Hepatic stellate cell (primary cell): ENCODE measurements around the gene P2RY6.
A peak's percentile ranks its signal among the peaks of the same experiment; 100 is the strongest.

ENCODE experiments used
- DNase-seq: peaks from one replicate; pipeline ENCODE4 v3.0.0; 2011; ENCODE audit warnings: low spot score

The P2RY6 gene

DNA sequence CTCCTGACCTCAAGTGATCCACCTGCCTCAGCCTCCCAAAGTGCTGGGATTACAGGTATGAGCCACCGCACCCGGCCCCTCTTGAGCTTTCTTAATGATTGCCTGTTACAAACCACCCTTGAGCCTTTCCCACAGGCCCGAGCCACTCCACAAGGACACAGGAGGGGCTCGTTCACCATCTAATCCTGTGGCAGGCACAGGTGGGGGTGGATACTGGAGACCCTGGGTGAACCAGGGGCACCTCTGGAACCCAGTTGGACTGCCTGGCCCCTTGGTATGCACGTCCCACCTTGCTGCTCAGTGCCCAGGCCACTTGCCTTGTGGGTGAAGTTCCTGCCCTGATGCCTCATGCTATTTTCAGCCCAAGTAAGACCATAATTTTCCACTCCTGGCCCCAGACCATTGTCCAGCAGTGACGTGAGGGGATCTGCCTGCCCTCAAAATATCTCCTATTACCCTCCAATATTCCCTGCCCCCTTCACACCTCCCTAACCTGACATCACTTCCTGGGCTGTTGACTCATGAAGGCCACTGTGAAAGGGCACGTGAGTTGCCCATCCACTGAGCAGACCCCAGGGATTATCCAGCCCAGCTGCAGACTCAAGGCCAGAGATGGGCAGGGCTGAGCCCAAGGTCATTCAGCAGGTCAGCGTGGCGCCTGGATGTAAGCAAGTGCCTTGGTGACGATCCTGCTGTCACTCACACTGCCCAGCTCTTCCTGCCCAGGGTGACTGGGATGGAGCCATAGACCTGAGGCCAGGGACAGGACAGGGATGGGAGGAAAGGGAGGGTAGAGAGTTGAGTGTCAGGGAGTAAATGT is 34.5 kb upstream of the P2RY6 start:
- DNase-seq, result peak; percentile 46

DNA sequence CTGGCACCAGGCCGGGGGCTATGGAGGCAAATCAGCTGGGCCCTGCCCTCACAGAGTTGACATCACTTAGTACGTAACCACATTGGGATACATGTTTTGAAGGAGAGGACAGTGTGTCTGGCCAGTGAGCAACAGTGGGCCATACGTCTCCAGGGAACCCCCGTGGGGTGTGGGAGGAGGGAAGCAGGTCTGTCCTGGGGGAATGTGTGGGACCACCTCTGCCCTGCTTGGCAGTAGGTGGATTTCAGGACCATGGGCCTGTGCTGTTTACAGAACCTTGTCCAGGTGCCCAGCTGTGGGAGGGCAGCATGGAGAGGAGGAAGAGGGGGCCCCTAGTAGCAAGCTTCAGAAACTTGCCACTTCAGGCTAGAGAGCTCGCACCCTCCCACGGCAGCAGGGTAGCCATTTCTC is 33.0 kb upstream of the P2RY6 start:
- no peak for DNase-seq

GRCh38 chr11:73239571-73240189 is 32.5 kb upstream of the P2RY6 start:
- no peak for DNase-seq

GRCh38 chr11:73240190-73240781 is 31.9 kb upstream of the P2RY6 start:
- peak; percentile 58 for DNase-seq

DNA sequence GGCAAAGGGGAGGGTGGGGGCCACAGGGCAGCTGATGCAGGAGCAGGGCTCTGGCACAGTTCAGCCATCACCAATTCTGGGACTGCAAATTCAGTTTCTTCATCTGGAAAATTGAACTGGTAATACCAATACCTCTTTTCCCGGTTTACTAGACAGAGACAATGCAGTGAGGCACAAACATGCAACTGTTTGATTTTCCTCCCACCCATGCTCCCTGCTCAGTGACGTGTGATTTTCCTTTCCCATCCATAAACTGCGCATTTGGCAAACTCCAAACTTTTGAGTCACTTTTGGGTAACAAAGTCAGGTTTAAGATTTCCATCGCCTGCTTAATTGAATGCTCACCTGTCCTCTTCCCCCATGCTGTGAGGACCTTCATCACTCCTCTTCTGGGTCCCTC is 30.8 kb upstream of the P2RY6 start:
- no peak for DNase-seq

DNA sequence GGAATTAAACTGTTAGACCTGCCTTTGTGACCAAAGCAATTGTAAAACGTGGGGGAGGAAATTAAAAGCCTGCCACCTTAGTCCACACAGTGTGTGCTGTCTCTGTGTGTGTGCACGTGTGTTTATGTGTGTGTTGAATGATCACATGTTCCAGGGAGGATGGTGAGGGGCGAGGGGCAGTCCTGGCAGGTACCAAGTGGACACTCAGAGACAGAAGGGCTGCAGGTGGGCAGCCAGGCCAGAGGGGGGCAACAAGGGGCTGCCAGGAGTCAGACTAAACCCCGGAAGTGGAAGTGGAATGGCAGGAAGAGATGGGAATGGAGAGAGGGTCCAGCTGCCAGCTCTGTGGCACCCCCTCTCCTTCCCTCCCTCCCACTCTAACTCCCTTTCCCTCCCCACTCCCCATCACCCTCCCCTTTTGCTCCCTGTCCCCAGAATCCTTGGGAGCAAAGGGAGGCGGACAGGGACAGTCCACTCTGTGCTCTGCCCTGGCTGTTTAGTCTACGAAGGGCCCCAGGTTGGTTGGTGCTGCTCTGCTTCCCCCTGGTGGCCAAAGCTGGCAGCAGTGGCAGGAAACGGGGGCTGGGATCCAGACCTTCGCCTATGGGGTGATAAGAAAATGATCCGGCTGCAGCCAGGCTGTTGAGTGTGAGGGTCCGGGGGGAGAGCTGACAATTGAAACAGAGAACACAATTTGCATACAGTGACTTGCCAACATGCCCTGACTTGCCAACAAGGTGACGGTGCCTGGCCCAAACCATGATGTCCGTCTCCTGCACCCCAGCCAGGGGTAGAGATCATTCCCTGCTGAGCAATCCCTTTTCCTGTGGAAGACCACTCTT is 29.7 kb upstream of the P2RY6 start:
- DNase-seq, result peak; percentile 85

DNA sequence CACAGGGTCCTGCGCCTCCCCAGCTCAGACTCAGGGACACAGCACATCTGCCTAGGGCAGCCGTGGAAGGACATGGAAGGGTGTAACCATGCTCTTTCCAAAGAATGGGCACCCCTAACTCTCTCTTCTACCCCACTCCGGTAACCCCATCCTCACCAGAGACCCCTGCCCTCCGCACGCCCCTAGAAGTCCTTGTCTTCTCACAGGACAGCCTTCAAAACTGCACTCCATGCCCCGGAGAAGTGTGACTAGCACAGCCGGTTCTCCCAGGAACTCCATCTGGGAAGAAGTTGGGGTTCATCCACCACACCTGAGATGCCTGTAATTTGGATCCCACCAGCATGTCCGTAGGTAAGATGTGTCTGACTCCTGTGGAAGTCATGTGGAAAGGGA is 29.0 kb upstream of the P2RY6 start:
- no peak for DNase-seq

- no peak for DNase-seq
Observed at GRCh38 chr11:73244589-73245240, 27.4 kb upstream of the P2RY6 start.

DNA sequence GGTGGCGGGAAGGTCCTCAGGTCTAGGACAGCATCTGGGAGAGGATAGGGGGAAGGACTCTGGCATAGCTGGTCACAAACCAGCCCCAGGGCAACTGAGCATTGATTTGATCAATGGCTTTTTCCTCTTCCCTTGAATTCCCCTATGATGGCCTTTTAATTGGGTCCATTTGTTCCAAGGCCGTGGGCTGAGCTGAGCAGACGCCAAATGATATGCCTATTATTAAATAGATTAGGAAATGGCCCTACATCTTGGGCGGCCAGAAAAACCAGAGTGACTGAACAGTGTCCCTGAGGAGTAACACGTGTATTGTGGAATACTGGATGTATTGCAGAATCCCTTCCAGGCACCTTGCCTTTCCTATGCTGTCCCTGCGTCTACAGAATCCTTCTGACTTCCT is 26.7 kb upstream of the P2RY6 start:
- no peak for DNase-seq

GRCh38 chr11:73246303-73246702 is 25.8 kb upstream of the P2RY6 start:
- no peak for DNase-seq

DNA sequence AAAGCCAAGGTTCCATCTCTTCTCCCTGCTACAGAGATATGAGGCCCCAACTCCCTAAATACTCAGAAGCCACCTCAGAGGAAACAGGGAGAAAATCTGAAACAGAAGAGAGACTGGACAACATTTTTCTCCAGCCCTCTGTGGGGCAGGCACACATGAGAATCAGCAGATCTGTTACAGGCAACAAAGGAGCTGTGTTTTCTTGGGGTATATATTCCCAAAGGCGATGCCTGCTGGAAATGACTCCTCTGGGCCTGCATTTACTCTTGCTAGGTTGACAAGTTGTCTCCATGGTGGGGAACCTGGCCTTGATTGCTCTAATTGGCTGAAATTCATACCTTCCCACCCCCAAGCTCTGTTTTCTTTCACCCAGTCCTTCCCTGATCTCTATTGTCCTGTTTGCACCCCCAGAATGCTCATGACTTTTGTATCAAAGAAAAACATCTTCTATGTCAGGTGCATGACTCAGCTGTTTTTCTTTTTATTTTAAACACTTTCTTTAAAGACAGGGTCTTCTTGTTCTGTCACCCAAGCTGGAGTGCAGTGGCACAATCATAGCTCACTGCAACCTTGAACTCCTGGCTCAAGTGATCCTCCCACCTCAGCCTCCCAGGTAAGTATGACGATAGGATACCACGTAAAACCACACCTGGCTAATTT is 23.5 kb upstream of the P2RY6 start:
- no peak for DNase-seq

- no peak for DNase-seq
Observed at GRCh38 chr11:73249304-73249703, 22.8 kb upstream of the P2RY6 start.

DNA sequence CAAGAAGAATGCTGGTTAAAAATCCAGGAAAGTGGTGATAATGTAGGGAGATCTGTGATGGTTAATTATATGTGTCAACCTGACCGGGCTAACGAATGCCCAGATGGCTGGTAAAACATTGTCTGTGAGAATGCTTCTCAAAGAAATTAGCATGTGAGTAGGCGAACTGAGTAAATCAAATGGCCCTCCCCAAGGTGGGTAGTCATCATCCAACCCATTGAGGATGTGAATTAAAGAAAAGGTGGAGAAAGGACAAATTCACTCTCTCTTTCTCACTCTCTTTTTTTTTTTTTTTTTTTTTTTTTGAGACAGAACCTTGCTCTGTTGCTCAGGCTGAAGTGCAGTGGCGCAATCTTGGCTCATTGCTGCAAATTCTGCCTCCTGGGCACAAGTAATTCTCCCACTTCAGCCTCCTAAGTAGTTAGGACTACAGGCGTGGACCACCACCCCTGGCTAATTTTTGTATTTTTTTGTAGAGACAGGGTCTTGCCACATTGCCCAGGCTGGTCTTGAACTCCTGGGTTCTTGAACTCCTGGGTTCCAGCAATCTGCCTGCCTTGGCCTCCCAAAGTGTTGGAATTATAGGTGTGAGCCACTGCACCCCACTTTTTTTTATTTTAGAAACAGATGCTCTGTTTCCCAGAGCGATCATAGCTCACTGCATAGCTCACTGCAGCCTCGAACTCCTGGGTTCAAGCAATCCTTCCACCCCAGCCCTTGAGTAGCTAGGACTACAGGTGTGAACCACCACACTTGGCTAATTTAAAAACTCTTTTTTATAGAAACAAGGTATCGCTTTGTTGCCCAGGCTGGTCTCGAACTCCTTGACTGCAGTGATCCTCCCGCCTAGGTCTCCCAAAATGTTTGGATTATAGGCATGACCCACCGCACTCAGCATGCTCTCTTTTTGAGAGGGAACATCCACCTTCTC is 22.0 kb upstream of the P2RY6 start:
- DNase-seq, result no peak

DNA sequence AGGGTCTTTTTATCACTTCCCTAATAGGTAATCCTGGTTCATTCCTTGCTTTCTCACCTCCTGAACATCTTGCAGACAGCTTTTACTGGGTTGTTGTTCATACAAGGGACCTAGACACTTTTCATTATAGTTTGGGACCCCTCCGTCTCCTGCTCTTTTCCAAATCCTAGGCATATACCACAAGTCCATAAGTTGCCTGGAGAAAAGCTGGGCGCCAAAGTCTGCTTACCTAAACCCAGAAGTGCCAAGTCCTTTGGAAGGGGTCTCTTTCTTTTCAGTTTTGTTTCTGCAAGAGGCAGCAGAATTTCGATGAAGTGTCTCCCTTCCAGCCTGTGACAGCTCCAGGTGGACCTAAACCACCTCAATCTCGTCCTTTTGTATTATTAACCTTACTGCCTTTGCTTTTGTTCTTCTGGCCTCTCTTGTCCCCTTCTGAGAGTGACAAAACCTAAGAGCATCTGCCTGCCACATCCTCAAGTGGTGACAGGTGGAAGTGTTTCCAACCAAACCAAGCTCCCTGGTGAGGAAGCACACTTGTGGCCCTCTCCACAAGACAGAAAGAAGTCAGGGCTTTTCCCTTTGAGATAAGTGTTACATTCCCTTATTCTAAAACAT is 19.5 kb upstream of the P2RY6 start:
- no peak for DNase-seq

DNA sequence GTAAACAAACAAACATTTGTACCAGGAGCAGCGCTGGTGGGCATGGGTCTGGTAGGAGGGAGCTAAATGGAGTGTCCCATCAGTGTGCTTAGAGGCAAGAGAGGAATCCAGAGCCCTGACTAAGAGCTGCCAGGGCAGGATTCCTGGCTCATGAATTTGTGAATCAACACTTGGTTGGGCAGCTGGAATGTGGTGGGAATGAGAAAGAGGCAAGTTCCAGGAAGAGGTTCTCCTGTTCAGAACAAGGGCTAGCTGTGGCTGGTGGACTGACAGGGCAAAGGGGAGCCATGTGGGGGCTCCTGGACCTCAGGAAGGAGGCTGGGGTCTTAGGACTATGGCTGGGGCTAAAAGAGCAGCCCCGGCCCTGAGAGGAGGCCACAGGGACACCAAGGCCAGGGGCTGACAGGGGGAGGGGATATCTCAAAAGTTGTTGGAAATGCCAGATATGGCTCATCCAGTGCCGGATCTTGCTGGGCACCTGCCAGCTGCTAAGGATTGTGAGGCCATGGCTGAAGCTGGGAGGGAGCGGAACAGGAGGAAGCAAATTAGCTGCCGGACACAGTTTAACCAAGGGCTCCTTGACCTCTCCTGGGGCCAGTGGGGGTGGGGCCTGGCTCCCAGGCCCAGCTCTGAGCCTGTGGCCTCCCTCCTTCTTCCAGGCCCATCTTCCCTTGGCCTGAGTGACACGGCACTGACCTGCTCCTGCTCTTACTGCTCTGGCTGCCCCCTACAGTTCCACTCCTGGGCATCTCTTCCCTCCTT is 14.6 kb upstream of the P2RY6 start:
- DNase-seq, result peak; percentile 89

DNA sequence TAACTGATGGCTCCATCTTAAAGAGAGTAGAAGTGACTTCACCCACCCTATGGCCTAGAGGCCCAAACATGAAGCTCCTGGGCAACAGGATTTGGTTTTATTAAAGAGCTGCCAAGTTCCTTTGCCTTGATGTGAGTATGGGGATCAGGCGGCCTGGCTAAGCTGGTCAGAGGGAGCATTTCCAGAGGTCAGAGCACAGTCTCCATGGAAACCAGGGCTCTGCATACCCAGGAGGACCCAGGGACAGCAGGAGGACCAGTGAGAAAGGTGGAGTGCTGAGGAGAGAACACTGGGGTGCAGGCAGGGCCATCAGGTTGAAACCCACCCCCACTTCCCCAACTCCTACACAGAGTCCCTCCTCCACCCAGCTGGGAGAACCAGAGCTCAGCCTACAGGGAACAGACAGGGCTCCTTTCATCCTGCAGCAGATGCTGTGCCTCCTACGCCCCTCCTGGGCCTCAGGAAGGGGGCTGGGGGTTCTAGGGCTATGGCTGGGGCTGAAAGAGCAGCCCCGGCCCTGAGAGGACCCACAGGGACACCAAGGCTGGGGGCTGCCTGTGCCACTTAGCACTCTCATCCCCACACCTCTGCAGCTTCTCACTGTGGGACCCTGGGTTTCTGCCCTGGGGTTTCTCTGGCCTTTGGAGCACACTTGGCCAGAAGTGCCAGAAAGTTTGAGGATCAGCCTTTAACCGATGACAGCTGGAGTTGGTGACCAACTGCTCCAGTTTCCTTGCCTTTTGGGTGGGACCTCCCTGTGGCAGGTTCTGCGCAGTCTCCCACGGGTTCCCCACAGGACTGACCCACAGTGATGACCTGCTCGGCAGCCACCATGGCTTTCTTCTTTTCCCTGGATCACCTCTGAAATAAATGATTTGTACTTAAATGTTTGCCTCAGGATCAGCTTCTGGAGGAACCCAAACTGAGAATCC is 13.8 kb upstream of the P2RY6 start:
- no peak for DNase-seq

- no peak for DNase-seq
Observed at GRCh38 chr11:73259406-73260126, 12.6 kb upstream of the P2RY6 start.
